NCI-H460 (cell line): ENCODE data around the gene SNAPC5. TPM values are rescaled to one million over a fixed set of nuclear protein-coding genes. Genes with fewer than 3 reads are reported as not detected.
"Not testable (repeated sequence)": the region's sequence is repeated elsewhere in the genome, so short reads cannot be mapped to it uniquely, and the experiment has no call there.

Experiments used
- DNase-seq: peaks from one replicate; pipeline ENCODE4 v3.0.0-alpha.2; 2016; ENCODE audit warnings: low read depth; ENCODE audit errors: extremely low read depth
- polyA plus RNA-seq: library from polyadenylated mRNA; depleted of rRNA; stranded (reverse); fragments of >200 nt; gene quantifications from 2 replicates; pipeline ENCODE4 v1.2.3, GENCODE V29; 2014; cell fraction: nucleus; rRNA removed
- total RNA-seq: library from RNA; depleted of rRNA; stranded (reverse); fragments of >200 nt; shearing (Covaris generic); gene quantifications from 2 replicates; pipeline ENCODE4 v1.2.3, GENCODE V29; 2014; rRNA removed

The SNAPC5 gene, protein sequence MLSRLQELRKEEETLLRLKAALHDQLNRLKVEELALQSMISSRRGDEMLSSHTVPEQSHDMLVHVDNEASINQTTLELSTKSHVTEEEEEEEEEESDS
- total RNA-seq: 57.1 and 59.1 TPM in 2 replicates
- polyA plus RNA-seq: 86.6 and 152 TPM in 2 replicates

GRCh38 chr15:66497502-66498455, at the start of gene SNAPC5:
SNAPC5 (minus strand) TSS chr15:66497762; CDS start chr15:66497731, 31 bp downstream.
- DNase-seq: peak; percentile 92

DNA sequence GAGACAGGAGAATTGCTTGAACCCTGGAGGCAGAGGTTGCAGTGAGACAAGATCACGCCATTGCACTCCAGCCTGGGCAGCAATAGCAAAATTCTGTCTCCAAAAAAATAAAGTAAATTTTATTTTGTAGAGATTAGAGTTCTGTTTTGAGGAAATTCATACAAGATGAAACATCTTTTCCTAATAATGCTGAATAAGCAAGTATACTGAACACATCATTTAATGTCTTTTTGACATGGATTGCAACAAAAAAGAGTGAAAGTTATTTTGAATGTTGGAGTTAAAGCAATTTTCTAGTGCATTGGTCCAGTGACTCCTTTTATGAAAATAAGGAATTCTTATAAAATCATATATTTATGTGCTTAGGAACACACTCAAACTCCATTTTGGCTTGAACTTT, 47.7 kb upstream of the SNAPC5 start:
- no peak for DNase-seq

- no peak for DNase-seq
These were observed 45.3 kb upstream of the SNAPC5 start for GRCh38 chr15:66542896-66543295.

- DNase-seq: no peak
These were observed 37.5 kb upstream of the SNAPC5 start for GRCh38 chr15:66535056-66535455.

DNA sequence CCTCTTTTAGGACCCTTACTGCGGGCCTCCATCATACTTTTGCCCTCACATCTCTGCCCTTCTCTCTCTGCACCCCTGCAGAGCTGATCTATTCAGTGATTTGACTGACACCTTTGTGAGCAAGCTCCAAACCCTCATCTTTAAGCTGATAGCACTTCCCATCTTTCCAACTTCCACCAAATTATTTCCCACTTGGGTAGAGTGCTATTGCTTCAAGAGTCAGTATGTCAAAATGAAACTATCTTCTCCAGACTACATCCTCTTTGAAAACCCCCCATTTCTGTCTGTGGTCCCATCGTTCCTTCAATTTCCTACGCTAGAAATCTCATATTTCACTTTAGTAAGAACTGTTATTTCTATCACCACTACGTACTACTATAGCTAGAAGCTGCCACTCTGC, 27.3 kb upstream of the SNAPC5 start:
- DNase-seq: no peak

- no peak for DNase-seq
These were observed 26.4 kb upstream of the SNAPC5 start for GRCh38 chr15:66523926-66524325.

- no peak for DNase-seq
These were observed 18.4 kb upstream of the SNAPC5 start for GRCh38 chr15:66515901-66516322.

- DNase-seq: no peak
These were observed 17.0 kb upstream of the SNAPC5 start for GRCh38 chr15:66514586-66514985.

GRCh38 chr15:66508293-66508883, 10.8 kb upstream of the SNAPC5 start:
- DNase-seq: no peak

- DNase-seq: no peak
These were observed 8.3 kb upstream of the SNAPC5 start for GRCh38 chr15:66505818-66506217.

- no peak for DNase-seq
These were observed 7.9 kb upstream of the SNAPC5 start for GRCh38 chr15:66505430-66505811.

GRCh38 chr15:66504563-66505429, 7.2 kb upstream of the SNAPC5 start, which contains the start of the genes RPL4 and ZWILCH:
RPL4 (minus strand) TSS chr15:66504855; CDS start chr15:66504790, 65 bp downstream.
ZWILCH (plus strand) TSS chr15:66505326; CDS start chr15:66505339, 13 bp downstream.
- peak; percentile 70 for DNase-seq

- DNase-seq: no peak
These were observed 6.4 kb upstream of the SNAPC5 start for GRCh38 chr15:66503780-66504562.

GRCh38 chr15:66503041-66503648, 5.6 kb upstream of the SNAPC5 start:
- not testable (repeated sequence) for DNase-seq

- DNase-seq: no peak
These were observed 4.9 kb upstream of the SNAPC5 start for GRCh38 chr15:66502491-66502890.

DNA sequence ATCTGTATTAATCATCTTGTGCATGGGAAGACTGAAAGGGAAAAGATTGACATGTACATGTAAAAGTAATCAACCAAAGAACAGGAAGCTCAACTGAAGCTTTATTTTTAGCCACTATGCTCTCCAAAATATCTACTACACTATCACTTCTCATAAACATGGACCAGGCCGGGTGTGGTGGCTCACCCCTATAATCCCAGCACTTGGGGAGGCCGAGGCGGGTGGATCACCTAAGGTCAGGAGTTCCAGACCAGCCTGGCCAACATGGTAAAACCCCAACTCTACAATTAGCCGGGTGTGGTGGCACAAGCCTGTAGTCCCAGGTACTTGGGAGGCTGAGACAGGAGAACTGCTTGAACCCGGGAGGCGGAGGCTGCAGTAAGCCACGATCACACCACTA, 2.8 kb upstream of the SNAPC5 start:
- not testable (repeated sequence) for DNase-seq

- no peak for DNase-seq
These were observed 1.2 kb upstream of the SNAPC5 start for GRCh38 chr15:66498501-66499386.

DNA sequence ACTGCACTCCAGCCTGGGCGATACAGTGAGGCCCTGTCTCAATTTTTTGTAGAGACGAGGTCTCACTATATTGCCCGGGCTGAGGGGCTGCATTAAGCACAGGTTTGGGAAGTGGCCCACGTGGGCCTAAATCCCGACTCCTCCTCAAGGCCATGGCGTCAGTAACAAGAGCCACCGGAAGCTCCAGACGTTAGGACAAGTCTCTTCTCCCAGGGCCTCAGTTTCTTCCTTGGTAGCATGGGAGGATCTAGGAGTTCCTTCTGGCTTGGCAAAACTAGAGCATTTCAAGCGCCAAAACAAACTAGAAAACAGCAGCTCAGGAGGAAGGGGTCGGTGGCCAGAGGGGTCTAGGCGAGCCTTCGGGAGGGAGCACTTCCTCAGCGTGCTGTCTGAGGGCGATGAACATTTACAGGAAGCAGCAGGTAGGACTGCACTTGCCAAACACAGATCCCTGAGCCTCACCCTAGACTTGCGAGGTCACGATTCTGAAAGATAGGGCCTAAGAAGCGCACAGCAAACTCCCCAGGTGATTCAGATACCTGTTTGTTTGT, 536 bp downstream of the SNAPC5 start:
- no peak for DNase-seq
